HG02610 (cell line): Measurements from ENCODE around the gene MBLAC2.

Source experiments
- ATAC-seq: cut with Tn5 transposase; IDR thresholded peaks from one replicate; pipeline ENCODE4 v1.9.1; 2021; ENCODE audit warnings: mild to moderate bottlenecking, moderate library complexity; ENCODE audit not compliant: unreplicated experiment

The MBLAC2 gene

DNA sequence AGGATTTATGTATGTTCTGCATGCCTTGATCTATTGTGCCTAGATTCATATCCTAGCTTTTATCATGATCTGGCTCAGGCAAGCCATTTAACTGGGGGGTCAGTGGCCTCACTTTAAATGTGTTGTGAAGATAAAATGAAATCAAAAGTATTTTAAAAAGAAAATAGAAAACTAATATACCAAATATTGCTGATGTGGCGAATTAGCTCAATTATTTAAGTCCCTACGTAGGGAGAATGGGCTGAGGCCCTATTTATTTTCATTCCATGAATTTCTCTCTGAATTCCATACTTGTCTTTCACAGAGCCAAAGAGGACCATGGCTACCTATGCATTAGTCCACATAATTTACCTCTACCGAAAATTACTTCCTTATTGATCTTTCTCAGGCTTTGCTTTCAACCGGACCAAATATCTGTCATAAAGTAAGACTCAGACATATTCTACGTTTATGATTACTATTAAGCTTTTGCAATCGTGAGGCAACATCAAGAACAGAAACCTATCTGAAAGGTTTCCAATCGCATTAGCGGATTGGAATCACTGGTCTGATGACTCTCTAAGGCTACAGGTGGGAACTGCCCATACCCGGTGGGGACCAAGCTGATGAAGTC is 1.7 kb downstream of the MBLAC2 start:
- peak; percentile 0 for ATAC-seq

DNA sequence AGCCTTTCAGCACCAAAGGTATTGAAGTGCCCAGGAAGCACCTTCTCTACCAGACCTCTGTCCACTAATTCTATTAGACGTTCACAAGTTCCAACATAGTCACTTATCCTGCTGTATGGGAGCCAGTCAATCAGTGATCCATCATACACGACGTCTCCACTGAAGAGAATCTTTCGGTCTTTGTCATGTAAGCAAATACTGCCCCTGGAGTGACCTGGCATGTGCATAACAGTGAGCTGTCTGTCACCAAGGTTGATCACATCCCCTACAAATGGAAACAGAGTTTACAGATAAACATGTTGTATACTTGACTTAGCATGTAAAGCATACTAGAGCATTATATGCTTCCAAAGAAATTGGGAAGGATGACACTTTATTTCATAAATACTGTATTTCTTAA is 13.3 kb downstream of the MBLAC2 start:
- ATAC-seq = no peak

DNA sequence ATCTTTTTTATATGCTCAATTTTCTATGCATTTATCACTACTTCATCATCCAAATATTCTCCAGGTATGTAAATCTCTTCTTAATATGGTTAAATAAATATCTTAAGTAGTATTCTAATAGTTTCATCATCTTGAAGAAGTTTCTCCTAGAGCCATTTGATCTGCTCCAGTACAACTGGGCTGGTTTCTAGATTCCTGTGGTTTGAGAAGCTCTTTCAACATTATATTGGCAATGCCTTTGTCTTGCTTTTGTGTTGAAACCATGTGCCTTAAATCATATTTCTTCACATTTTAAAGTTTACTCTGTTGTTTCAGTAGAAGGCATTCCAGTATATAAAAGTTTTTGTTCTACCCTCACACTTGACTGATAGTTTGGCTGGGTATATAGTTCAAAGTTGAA is 27.6 kb downstream of the MBLAC2 start:
- ATAC-seq = no peak

GRCh38 chr5:90440644-90441043 is 33.9 kb downstream of the MBLAC2 start:
- ATAC-seq = no peak

DNA sequence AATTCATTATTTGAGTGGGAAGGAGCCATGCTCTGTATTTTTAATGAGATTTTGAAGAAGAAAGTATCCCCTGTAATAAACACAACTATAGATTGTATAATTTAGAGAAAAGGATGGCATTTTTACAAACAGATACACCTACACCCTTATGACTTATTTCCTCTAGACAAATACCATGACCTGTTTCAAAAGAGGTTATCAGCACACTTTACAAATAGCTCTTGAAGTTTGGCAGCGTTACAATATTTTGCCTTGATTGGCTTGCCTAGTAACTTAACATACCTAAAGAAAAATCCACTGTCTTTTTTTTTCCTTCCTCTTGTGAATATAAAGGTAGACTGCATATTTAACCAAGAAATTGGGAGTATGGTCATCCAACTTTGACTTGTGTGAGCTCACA is 36.5 kb downstream of the MBLAC2 start:
- no peak for ATAC-seq

GRCh38 chr5:90437663-90438062 is 36.9 kb downstream of the MBLAC2 start:
- ATAC-seq = no peak

DNA sequence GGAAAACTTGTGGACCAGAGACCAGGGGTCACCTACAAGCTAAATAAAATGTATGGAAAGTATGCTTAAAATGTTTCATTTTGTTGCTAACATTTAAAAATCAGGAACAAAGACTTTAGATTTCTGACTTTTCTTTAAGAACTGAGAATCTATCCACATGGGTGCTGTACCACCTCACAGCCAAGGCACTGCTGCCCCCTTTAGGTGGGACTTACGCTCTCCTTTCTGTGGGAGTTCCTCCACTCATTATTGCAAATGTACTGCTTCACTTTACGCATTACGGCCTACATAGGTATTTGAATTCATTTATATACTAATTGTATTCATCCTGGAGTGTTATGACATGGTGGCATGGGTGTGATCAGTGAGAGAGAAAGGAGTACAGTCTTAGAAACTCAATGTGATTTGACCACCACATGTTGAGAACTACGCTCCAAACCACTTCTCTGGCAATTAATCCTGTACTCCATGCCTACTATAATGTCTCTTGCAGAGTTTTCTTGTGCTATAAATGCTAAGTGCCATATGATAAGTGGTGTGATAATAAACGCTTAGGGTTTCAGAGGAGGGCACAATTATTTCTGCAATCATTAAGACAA is 40.4 kb downstream of the MBLAC2 start:
- peak; percentile 44 for ATAC-seq

- peak; percentile 57 for ATAC-seq
These were observed 50.3 kb downstream of the MBLAC2 start for GRCh38 chr5:90424245-90424644.

GRCh38 chr5:90421136-90421535 is 53.4 kb downstream of the MBLAC2 start:
- ATAC-seq = no peak

DNA sequence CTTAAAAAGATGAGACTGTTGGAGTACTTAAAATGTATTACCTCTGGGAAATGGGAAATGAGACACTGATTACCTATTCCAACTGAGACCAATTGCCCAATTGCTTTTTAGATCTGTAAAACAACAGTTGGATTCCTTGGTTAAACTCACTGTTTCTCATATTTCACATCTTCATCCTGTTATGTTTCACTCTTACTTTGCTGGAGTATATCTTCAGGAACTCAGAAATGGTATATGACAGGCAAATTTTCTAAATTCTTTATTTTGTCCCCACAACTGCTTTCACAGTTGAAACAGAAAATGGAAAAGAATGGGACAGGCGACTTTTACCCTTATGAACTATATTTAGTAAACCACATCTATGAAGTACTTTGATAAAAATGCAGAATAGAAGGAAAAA is 56.4 kb downstream of the MBLAC2 start:
- ATAC-seq = no peak

DNA sequence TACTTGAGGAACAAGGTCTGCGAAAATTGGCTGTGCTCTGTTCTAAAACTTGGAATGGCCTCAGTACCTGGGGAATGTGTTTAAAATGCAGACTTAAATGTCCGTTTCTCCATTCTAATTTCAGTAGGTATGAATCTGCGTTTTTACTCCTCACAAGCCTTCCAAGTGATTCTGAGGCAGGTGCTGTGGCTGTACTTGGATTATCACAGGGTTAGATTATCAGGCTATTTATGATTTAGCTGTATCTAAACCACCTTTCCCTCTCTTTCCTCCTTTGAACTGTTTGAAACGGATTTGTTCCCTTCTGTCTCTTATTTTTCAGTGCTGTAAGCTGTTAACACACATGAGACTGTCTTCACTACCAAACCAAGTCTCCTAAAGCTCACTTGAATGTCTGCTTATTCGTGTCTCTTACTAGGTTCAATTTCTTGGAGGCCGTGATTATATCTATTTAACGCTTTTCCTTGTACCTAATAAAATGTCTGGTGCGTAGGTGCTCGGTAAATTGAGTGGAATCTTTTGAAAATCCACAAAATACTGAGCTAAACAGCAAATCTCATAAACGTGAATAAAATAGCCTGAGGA is 64.3 kb downstream of the MBLAC2 start:
- no peak for ATAC-seq

GRCh38 chr5:90409318-90410177 is 65.0 kb downstream of the MBLAC2 start, which contains the start of gene CETN3:
Gene CETN3 (minus strand): TSS chr5:90409756. CDS start chr5:90409661, 95 bp downstream.
- peak; percentile 93 for ATAC-seq

- peak; percentile 4 for ATAC-seq
These were observed 65.8 kb downstream of the MBLAC2 start for GRCh38 chr5:90408571-90409317.
